Renal cortex interstitium (tissue), 11 donors: ENCODE data around the gene TC2N. TPM values are rescaled to one million over a fixed set of nuclear protein-coding genes. Genes with fewer than 3 reads are reported as not detected.
"Not testable (repeated sequence)": the region's sequence is repeated elsewhere in the genome, so short reads cannot be mapped to it uniquely, and the experiment has no call there.

ENCODE experiments used
- DNase-seq, 11 donors: peaks; one replicate each; pipeline ENCODE4 v3.0.0-alpha.2; 2013; ENCODE audit warnings: low read depth in 9 of 11, low spot score in 4 of 11; ENCODE audit errors: extremely low read depth in 1 of 11
- polyA plus RNA-seq, 3 donors: library from polyadenylated mRNA; unstranded; fragments of 120-200 nt; gene quantifications; one replicate each; pipeline ENCODE4 v1.2.1, GENCODE V29; 2013; ENCODE audit not compliant: insufficient read length in 3 of 3

The TC2N gene
- polyA plus RNA-seq, 3 donors = 7.9 to 34.9 (median 14.3) TPM

DNA sequence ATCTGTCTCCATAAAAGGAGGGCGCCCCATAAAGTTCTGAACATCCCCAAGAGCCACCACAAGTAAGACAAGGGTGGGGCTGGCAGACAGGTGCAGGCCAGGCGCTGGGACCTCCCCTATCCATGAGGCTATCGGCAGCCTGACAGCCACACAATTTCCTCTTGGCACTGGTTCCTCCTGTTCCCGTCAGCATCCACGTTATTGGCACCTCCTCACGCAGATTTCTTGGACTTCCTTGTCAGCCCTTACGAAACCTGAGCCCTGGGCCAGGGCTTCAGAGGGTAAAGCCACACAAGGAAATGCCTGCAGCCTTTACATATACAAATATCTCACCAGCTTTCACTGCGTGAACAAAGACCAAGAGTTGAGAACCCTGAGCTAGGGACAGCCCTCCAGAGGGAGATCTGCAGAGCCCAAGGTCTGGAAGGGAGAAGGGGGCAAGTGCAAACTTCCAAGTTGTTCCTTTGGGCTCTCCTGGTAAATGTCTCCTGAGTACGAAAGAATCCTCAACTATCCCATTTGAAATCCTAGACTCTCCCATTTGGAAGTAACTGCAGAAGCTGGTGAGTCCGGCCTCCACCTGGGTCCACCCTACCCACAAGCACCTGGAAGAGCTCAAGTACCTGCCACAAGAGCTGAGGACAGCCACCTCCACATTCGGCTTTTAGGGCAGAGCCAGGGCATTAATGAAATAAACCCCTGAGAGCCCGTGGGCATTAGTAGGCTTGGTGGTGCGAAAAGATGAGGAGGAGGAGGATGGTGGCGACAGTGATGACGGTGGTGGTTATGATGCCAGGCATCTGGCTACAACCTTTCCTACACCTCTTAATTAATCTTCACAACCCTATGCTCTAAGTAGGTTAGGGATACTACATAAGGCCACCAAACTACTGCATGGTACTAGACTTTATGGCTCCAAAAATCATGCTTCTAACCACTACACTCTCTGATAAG lies 5.5 kb upstream of the TC2N start:
- no peak for DNase-seq

DNA sequence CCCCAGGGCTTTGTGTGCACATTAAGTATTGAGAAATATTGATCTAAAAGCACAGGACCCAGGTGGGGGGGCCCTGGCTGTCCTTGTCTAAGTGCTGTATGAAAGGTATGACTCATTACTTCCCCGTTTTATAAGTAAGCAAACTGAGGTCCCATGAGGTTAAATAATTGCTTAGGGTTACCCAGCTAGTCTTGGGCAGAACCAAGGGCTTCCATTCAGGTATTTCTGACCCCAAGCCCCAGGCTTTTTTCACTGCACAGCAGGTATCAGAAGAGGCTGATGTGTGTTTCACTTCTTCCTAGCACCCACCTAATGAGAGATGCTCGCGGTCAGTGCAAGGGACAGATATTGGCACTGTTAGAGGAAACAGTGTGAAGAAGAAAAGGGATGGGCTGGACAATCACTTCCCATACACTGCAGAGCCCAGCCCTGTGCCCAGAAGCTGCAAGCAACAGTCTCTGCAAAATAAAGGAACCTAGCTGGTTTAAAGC lies 4.7 kb upstream of the TC2N start:
- no peak for DNase-seq

DNA sequence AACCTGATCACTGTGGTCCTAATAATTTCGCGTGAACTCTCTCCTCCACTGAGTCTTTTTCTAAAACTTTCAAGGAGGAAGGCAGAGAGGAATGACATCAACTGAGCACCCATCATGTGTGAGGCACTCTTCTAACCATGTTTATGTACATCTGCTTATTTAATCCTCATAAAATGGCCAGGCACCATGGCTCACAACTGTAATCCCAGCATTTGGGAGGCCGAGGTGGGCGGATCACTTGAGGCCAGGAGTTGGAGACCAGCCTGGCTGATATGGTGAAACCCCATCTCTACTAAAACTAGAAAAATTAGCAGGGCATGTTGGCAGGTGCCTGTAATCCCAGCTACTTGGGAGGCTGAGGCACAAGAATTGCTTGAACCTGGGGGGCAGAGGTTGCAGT lies 4.1 kb upstream of the TC2N start:
- not testable (repeated sequence) for DNase-seq

DNA sequence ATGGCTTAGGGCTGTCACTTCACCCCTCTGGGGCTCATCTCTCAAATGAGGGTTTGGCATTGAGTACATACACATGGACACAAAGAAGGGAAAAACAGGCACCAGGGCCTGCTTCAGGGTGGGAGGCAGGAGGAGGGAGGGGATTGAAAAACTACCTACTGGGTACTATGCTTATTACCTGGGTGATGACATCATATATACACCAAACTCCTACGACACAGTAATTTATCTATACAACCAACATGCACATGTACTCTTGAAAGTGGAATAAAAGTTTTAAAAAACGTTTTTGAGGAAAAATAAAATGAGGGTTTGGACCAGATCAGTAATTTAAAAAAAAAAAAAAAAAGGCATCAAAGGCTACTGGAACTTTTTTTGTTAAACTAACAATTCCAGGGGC lies 3.6 kb upstream of the TC2N start:
- no peak for DNase-seq

DNA sequence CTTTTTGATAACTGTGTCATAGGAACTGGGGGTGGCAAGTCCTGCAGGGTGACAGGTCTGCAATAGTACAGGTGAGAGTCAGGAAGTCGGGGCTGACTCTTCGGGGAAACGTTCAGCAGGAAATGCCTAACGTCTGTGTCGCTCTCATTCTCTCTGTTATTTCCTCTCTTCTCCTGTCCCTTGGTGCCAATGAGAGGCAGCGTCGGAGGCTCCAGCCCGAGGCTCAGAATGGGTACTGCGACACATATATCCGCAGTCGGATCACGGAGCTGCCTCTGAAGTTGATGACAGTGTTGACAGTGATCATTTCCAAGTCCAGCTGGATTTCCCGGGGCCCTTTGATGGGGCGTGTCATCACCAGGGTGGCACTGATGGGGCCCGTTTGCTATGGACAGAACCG lies 2.7 kb upstream of the TC2N start:
- DNase-seq = no peak

DNA sequence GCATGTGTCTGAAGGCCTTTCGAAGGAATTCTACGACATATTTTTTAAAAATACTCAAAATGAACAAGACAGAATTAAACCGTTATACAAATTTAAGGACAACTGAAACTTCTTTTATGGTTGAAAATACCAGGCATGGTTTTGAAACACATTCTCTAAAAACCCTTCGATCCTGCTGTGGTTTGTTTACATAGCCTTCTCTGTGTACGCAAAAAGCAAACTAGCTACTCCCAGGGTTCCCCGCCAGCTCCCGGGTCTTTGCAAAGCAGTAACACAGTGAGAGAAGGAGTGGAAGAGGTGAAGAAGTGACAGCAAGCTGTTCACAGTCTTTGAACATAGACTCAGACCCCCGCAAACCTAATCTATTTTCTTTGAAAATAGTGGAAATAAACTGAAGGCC lies 2.2 kb upstream of the TC2N start:
- no peak for DNase-seq

DNA sequence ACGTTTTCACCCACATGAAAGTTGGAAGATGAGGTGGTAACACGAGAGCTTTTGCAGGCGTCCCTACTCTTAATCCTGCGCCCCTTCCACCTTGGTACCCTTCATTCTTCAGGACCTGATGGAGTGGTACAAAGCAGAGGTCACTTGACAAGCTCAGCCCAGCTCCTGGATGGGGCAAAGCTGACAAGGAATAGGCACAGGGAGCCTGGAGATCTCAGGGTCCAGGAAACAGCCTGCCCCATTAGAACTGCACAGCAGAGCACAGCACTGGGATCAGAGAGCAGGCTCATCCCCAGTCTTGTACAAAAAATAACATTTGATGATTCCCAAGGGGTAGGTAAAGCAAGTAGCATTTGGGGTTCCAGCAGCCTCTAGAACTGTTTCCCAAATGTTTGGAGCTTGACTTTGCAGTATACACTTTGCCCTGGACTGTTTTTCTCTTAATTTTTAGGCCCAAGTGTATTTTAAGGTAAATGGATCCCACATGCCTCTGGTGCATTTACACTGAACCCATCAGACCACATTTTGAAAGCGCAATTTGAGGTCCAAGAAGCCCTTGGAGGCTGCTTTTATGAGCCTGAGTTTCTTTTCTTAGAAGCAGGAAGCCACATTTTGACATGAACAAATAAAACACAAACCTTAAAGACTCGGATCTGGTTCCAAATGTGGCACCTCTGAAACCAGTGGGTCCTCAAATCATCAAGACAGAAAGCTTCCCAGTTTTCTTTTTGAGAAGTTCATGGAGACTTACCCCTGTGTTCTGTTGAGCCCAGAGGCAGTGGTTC lies 633 bp downstream of the TC2N start:
- no peak for DNase-seq

DNA sequence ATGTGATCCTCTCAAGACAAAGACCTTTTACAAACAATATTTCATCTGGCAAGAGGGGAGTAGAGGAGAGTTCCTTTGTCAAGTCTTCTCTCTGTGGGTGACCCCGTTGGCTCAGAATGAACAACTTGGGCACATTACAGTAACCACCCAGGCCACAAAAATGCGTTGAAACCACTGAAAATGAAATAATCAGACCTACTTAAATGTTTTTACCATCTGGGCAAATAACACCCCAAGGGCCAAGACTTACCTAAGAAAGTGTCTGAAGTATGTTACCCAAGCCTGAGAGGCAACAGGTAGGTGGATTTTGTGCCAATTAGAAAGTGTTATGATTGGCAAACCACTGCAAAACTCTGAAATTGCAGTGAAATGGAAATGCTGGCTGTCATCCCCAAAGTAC lies 1.3 kb downstream of the TC2N start:
- DNase-seq = no peak

DNA sequence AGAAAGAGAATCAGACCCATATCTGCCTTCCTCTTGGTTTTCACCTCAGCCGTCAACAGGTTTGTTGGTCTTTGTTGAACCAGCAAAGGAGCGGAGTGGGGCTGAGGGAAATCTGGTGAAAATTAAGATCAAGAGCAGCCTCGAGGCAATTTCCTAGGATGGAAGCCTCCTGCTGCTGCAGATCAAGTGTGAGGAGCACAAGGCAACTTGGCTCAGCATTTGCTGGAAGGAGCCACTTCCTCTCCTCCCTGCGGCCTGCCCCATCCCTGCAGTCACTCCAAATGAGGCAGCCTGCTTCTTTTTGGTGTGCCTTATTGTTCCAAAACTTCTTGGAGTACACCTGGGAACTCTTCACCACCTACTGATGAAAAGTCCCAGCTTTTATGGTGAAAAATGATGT lies 4.9 kb downstream of the TC2N start:
- DNase-seq = no peak

DNA sequence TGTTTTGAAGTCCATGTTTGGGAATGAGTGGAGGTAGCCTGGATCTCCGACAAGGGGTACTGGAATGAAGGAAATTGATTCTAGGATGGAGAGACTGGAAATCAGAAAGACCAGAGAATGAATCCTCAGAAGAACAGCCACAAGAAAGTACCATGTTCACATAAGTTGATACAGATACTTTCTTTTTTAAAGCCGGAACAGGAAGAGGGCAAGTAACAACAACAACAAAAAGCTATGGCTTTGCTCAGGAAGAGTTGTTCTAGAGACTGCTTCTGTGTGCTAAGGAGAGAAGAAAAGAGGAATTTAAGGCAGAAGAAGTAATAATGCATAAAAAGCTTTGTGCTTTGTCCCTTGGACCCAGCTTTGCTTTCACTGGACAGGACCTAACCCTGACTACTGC lies 6.2 kb downstream of the TC2N start:
- no peak for DNase-seq

DNA sequence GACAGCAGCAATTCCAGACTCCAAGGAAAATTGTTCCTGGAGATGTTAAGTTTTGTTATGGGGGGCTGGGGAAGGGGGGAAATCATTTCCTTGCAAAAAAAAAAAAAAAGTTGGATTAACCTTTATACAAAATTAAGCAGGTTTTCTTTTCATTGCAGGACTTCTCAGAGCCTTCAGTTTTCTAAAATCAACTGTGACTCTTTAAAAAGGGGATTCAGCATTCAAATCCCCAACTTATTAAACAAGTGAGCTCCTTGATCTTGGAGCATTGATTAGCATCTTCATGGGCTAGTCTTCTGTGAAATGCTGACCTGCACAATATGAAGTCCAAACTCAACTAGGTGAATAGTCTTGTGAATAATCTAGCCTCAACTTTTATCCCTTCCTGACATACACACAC lies 7.1 kb downstream of the TC2N start:
- DNase-seq = no peak

DNA sequence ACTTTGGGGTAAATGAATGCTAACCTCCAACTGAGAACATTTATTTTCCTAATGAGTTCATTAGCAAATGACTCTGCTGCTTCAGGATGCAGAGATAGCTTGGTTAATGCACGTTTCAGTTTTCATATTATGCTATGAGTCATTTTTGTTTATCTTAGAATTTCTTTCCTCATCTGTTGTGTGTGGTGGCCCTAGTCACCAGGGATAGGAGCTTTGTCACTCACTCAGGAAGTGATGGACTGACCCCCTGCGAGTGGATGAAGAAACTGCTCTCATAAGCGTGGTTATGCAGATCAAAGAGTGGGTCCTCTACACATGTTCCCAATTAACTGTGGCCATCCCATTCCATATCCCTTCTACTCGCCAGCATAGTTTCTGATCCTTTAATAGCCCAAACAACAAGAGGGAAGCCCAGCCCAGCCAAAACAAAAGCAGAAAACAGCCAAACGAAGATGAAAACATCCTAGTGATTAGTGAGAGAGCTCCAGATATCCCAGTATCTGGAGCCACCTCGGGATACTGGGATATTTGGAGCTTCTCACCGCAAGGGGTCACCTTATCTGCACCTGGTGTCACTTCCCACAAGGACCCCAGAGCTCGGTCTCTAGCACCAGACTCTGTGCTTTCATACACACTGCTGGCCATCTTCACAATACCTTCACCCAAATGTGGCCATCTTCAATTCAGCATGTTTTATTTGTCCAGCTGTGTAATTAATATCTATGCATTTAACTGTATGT lies 8.6 kb downstream of the TC2N start:
- DNase-seq = no peak

DNA sequence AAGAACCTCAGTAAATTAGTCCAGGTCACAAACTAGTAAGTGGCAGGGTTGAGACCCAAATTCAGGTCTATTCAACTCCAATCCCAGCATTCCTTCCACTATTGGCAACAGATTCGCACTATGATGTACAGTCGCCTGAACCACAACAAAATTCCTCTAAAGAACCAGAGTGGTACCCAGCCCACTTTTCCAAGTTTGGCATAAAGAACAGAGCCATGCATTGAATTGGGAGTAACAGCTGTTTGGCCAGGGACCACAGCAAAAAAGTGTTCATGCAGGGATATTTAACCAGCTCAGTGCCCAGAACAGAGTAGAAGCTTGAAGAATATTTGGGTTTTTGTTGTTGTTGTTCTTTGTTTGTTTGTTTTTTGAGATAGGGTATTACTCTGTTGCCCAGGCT lies 9.7 kb downstream of the TC2N start:
- DNase-seq = no peak

DNA sequence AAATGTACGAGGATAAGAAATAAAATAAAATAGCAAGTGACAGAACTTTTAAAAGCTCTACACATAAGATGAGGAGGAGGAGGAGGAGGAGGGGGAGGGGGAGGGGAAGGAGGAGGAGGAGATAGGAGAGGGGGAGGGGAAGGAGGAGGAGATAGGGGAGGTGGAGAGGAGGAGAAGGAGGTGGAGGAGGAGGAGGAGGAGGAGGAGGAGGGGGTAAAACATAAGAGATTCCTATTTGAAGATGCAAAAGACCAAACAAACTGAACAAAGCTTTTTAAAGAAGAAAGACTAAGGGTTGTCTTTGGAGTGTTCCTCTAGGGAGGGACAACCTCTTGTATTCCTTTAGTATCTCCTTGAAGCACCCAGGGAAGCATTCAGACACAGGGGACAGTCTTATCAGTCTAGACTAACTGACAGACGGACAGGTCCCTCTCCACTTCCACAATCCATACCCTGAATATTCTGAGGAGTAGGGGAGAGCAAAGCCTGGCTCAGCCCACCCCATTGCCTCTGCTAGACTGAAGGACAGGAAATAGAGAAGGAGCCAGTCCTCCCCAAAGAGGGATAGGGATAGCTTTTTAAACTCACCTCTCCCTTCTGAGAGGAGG lies 12.9 kb downstream of the TC2N start:
- no peak for DNase-seq

DNA sequence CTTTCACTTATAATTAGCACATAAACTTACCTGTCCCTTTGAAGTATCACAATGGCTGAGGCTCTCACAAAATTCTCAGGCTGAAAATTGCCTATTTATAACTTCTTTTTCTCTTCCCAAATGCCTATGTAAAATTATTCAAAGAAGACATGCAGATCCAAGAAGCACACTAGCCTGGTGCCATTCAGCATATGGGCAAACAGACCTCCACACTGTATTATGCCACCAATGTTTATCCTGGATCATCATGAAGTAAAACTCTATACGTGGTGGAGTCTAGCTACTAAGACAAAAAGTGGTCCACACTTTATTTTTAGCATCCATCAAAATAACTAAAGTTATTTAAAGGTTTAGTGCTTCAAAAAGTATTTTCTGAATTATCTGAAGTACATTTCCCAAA lies 15.8 kb downstream of the TC2N start:
- no peak for DNase-seq

DNA sequence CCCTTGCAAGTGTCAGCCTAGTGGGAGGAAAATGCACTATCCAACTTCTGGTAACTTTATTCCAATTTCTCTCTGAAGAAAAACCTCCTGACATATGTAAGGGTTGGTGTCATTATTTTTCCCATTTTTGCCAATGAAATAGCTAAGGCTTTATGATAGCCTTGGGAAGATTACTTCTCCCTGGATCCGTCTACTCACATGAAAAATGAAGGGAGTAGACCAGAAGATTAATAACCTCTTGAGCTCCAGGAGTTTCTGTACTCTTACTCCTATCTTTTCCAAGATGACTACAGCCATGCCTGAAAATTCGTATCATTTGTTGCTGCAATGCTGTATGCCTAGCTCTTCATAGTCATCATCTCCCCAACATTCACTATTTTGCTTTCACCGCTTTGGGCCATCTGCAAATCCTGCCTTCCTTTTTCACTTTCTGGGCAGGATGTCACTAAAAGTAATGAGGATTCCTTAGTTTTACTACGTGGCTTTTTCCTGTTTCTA lies 18.8 kb downstream of the TC2N start:
- DNase-seq = no peak

DNA sequence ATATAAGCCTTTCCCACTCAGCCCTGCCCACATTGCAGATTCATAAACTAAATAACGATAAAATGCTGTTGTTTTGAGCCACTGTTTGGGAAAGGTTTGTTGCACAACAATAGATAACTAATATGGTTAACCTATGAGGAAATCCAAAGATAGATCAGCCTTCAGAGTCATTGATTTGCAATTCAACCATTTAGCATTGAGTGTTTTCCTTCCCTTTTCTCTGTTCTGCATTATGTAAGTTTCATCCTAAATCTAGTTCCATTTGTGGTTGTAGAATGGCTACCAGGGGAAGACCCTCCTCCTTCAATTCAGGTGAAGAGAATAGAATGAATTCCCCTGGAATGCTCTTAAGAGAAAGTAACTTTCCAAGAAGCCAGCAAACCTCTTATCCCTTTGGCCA lies 19.6 kb downstream of the TC2N start:
- no peak for DNase-seq

DNA sequence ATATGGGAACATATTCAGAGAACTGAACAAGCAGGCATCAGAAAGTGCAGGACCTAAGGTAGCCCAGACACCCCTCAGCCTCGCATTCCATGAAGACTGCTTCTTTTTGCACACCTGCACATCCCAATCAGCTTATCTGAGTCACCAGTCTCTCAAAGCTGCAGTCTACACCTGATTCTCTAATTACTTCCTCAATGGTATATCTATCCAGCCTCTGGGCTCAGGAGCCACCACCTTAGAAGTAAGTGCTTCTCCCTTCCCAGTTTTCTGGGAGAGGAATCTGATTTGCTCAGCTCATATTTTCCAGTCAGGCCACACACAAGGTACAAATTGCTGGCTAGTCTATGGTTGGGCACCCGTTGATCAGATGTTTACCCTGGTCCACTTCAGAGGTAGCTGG lies 21.7 kb downstream of the TC2N start:
- DNase-seq = no peak

DNA sequence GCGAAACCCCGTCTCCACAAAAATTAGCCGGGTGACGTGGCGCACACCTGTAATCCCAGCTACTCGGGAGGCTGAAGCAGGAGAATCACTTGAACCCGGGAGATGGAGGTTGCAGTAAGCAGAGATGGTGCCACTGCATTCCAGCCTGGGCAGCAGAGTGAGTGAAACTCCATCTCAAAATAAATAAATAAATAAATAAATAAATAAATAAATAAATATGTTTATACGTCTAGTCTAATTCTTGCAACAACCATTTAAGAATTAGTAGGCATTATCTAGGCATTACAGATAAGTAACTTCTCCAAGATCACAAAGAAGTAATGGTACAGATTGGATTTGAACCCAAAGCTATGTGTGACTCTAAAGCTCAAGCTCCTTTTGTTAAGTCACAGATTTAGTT lies 22.3 kb downstream of the TC2N start:
- DNase-seq = not testable (repeated sequence)
